HepG2 (cell line): ENCODE measurements around the gene GRM4. TPM values are rescaled to one million over a fixed set of nuclear protein-coding genes. Genes with fewer than 3 reads are reported as not detected.

ENCODE experiments used
- ATAC-seq: fragments of 200-7000 bp; cut with Tn5 transposase; 3 replicates; pipeline ENCODE4 v1.9.1; 2020; ENCODE audit warnings: mild to moderate bottlenecking, moderate library complexity
- BruUV-seq: library from RNA; stranded (reverse); fragments of 400-500 nt; replicated peaks from 2 replicates; lab custom pipeline; 2021; lab: Mats Ljungman, UMichigan
- CTCF ChIA-PET: fragments of 300-600 bp; formaldehyde crosslinking; extraction: SDS; loops from one replicate; lab custom pipeline; 2021; ENCODE audit warnings: low total read pairs, inconsistent platforms, low intra/inter-chr PET ratio; lab: Yijun Ruan, JAX
- POLR2A ChIA-PET: fragments of 350-600 bp; sonication (Branson Sonifier 250); formaldehyde crosslinking; loops from one replicate; lab custom pipeline; 2020; ENCODE audit warnings: antibody characterized with exemption, inconsistent platforms; lab: Yijun Ruan, JAX
- DNase-seq: peaks from one replicate; pipeline ENCODE4 v3.0.0-alpha.2; 2015; ENCODE audit warnings: low spot score
- FAIRE-seq: peaks from 3 replicates; lab custom pipeline; 2011; peaks lifted over from hg19 to GRCh38; lab: Jason Lieb, UNC
- H2AFZ ChIP-seq: one replicate; pipeline ENCODE4 v1.6.1; 2011; ENCODE audit warnings: low read length, inconsistent platforms
- H3K27ac ChIP-seq: fragments of 300-600 bp; 3 replicates; pipeline ENCODE4 v1.8.0; 2011; ENCODE audit warnings: mixed run types, mild to moderate bottlenecking, mixed read lengths, low read length, inconsistent platforms; ENCODE audit not compliant: insufficient read depth; ENCODE audit errors: extremely low read length
- H3K27me3 ChIP-seq, 2 experiments: fragments of 200-600 bp in 1 of 2; 2 replicates in 1 of 2; 3 replicates in 1 of 2; pipeline versions ENCODE4 v1.6.0 to v1.8.0; 2011; ENCODE audit warnings: low read length in 2 of 2, mild to moderate bottlenecking in 2 of 2, moderate library complexity in 2 of 2, inconsistent platforms in 1 of 2; ENCODE audit not compliant: insufficient read depth in 2 of 2, control insufficient read depth in 1 of 2
- H3K36me3 ChIP-seq, 2 experiments: fragments of 200-600 bp in 1 of 2; replicated peaks in 1 of 2; 2 replicates in 1 of 2; 3 replicates in 1 of 2; pipeline versions ENCODE4 v1.5.1 to v1.8.0; 2011; ENCODE audit warnings: low read length in 2 of 2, inconsistent platforms in 1 of 2; ENCODE audit not compliant: insufficient read depth in 2 of 2, control insufficient read depth in 1 of 2
- H3K4me1 ChIP-seq: 2 replicates; pipeline ENCODE4 v1.5.1; 2012; ENCODE audit warnings: low read length, inconsistent platforms; ENCODE audit not compliant: insufficient read depth
- H3K4me2 ChIP-seq: 2 replicates; pipeline ENCODE4 v1.6.0; 2011; ENCODE audit warnings: low read depth, low read length, inconsistent platforms
- H3K4me3 ChIP-seq, 3 experiments: fragments of 200-600 bp in 1 of 3; sonication (generic), shearing (Covaris generic) in 1 of 3; replicated peaks in 1 of 3; 2 replicates each; pipeline ENCODE4 v1.5.1; 2011 to 2016; ENCODE audit warnings: low read length in 3 of 3, inconsistent platforms in 2 of 3, low read depth in 2 of 3, mild to moderate bottlenecking in 2 of 3, control low read depth in 1 of 3, mixed read lengths in 1 of 3; ENCODE audit not compliant: insufficient read depth in 1 of 3
- H3K79me2 ChIP-seq: one replicate; pipeline ENCODE4 v1.6.1; 2011; ENCODE audit warnings: low read length, inconsistent platforms; ENCODE audit not compliant: insufficient read depth
- H3K9ac ChIP-seq: 2 replicates; pipeline ENCODE4 v1.6.0; 2011; ENCODE audit warnings: mild to moderate bottlenecking, low read depth, low read length, inconsistent platforms; ENCODE audit not compliant: insufficient read depth
- H3K9me3 ChIP-seq: 2 replicates; pipeline ENCODE4 v1.5.1; 2012; ENCODE audit warnings: mild to moderate bottlenecking, low read length
- H4K20me1 ChIP-seq: 2 replicates; pipeline ENCODE4 v1.6.0; 2011; ENCODE audit warnings: inconsistent platforms, mild to moderate bottlenecking, low read length, moderate library complexity; ENCODE audit not compliant: insufficient read depth
- FOXK2 ChIP-seq: fragments of 450-650 bp; IDR thresholded peaks from 2 replicates; pipeline ENCODE4 v1.6.1; 2016
- FOXP1 ChIP-seq, 2 experiments: fragments of 450-650 bp in 1 of 2; IDR thresholded peaks; 2 replicates each; pipeline ENCODE4 v1.6.1; 2017 to 2018; ENCODE audit warnings: antibody characterized with exemption in 1 of 2
- HMG20B ChIP-seq: conservative IDR thresholded peaks from 2 replicates; pipeline ENCODE4 v1.6.1; 2016; ENCODE audit warnings: missing genetic modification reagents, missing compliant biosample characterization
- HOMEZ ChIP-seq: IDR thresholded peaks from 2 replicates; pipeline ENCODE4 v1.6.1; 2016; ENCODE audit warnings: low read depth
- IKZF1 ChIP-seq: fragments of 450-650 bp; IDR thresholded peaks from 2 replicates; pipeline ENCODE4 v1.7.1; 2016
- MNT ChIP-seq: fragments of 450-650 bp; IDR thresholded peaks from 2 replicates; pipeline ENCODE4 v1.6.1; 2016
- MYC ChIP-seq: sonication (generic); formaldehyde crosslinking; IDR thresholded peaks from 2 replicates; pipeline ENCODE4 v1.9.0; 2021; ENCODE audit warnings: missing genetic modification reagents, borderline replicate concordance
- NBN ChIP-seq: fragments of 450-650 bp; conservative IDR thresholded peaks from 2 replicates; pipeline ENCODE4 v1.6.1; 2017
- NR2F6 ChIP-seq, 2 experiments: IDR thresholded peaks; 2 replicates each; pipeline ENCODE4 v1.6.1; 2016; ENCODE audit warnings: antibody characterized with exemption in 1 of 2, mild to moderate bottlenecking in 1 of 2
- PLRG1 ChIP-seq: fragments of 450-650 bp; conservative IDR thresholded peaks from 2 replicates; pipeline ENCODE4 v1.6.1; 2016
- SMAD3 ChIP-seq: sonication (generic); formaldehyde crosslinking; IDR thresholded peaks from 2 replicates; pipeline ENCODE4 v1.4.0; 2020; ENCODE audit warnings: missing genetic modification reagents
- ZBTB21 ChIP-seq: sonication (generic); formaldehyde crosslinking; IDR thresholded peaks from 2 replicates; pipeline ENCODE4 v1.4.0; 2020; ENCODE audit warnings: missing genetic modification reagents
- ZFP36 ChIP-seq: fragments of 150-350 bp; IDR thresholded peaks from 2 replicates; pipeline ENCODE4 v1.6.1; 2018; ENCODE audit warnings: borderline replicate concordance, low read length, low read depth; ENCODE audit not compliant: partially characterized antibody
- ZNF282 ChIP-seq: fragments of 450-650 bp; IDR thresholded peaks from 2 replicates; pipeline ENCODE4 v1.6.1; 2018; ENCODE audit not compliant: partially characterized antibody
- WGBS: methylation state at CpG from one replicate; pipeline ENCODE4 v1.1.6; 2017; ENCODE audit warnings: low lambda C conversion rate; 5-methylcytosine and 5-hydroxymethylcytosine counted together
- in situ Hi-C: cut with HindIII; loops from 2 replicates; pipeline ENCODE4 v1.10.0; 2017; ENCODE audit warnings: low pct_unique_long_range_greater_than_20kb; ENCODE audit not compliant: extremely low pct_ligation_motif_present
- intact Hi-C: fragments of 100-400 bp; cut with micrococcal nuclease; formaldehyde crosslinking; loops from one replicate; pipeline ENCODE4 v1.10.0; 2022; ENCODE audit not compliant: unreplicated experiment
- polyA plus RNA-seq, 8 experiments: library from polyadenylated mRNA; depleted of rRNA in 3 of 8; stranded (reverse) in 7 of 8; unstranded in 1 of 8; fragments of >200 nt; fragmentation: Illumina TruSeq in 4 of 8; extraction: Trizol in 4 of 8; gene quantifications; 2 replicates each; pipeline versions ENCODE4 v1.2.1 to v1.2.3, GENCODE V29; 2011 to 2016; ENCODE audit warnings: low read depth in 4 of 8, missing spikeins in 1 of 8, mixed read lengths in 1 of 8; ENCODE audit not compliant: insufficient read depth in 1 of 8
- total RNA-seq, 5 experiments: library from RNA; depleted of rRNA; stranded (reverse); fragments of >200 nt; fragmentation: Illumina TruSeq; extraction: Trizol; gene quantifications; 2 replicates each; pipeline ENCODE4 v1.2.3, GENCODE V29; 2016; ENCODE audit warnings: low read depth in 1 of 5

The GRM4 gene
- total and polyA plus RNA-seq, 2 of the 13 experiments (the other 11 are each of a cell fraction or from before 2014, with no cell fraction given): not detected

DNA sequence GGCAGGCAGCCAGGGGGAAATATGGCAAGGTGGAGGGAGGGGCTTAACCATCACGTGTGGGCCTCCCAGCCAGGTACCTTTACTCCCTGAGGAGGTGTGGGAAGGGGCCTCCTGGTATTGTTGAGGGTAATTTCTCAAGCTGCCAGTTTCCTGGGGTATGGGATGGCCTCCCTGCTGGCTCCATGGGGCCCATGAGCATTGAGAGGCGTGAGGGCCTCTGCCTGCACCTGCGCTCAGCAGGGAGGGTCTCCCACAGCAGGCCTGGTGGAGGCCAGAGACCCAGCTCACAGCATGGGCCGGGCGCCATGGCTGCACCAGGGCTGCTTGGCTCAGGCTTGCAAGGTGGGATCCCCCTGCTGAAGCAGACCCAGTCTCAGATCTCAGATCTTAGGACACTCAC lies 113.0 kb downstream of the GRM4 start:
- no peak for FAIRE-seq
- H3K9me3 ChIP-seq: no peaks in the 10 kb centered on the region
- no peak overlapping the region for H3K4me2 ChIP-seq
- no peak overlapping the region for H2AFZ ChIP-seq
- H3K4me1 ChIP-seq: no peaks in the 10 kb centered on the region
- ChIA-PET POLR2A (no interaction called here), CTCF (no interaction called here)
- H3K36me3 ChIP-seq: no peaks in the 10 kb centered on the region
- ATAC-seq: no peak
- whole genome bisulfite sequencing: 7% methylated on average over 2 of the region's 5 CpGs
- no peaks in the 10 kb centered on the region for H3K79me2 ChIP-seq
- H4K20me1 ChIP-seq: no peaks in the 10 kb centered on the region
- no peak for TF ChIP-seq ZFP36
- no peak for TF ChIP-seq MYC
- TF ChIP-seq SMAD3 (CRISPR knock-in tag): no peak
- DNase-seq: no peak
- H3K27ac ChIP-seq: no peak overlapping the region
- intact Hi-C loops (no loop called here), in situ Hi-C loops (no loop called here)
- H3K4me3 ChIP-seq: no peak overlapping the region
- peaks cover 8 to 65% of the 10 kb centered on the region in 2 experiments; a peak in 4 of 5 replicates for H3K27me3 ChIP-seq
- no peak overlapping the region for H3K9ac ChIP-seq
- no TSS peak for BruUV-seq

- Histone ChIP-seq H3K9me3 (no peaks in the 10 kb centered on the region), H3K9ac (no peak overlapping the region), H3K4me1 (no peaks in the 10 kb centered on the region), H4K20me1 (no peaks in the 10 kb centered on the region), H2AFZ (no peak overlapping the region), H3K27me3 (peaks cover 10 to 59% of the 10 kb centered on the region in 2 experiments), H3K27ac (no peak overlapping the region), H3K36me3 (no peaks in the 10 kb centered on the region), H3K4me2 (no peak overlapping the region), H3K79me2 (no peaks in the 10 kb centered on the region), H3K4me3 (no peak overlapping the region)
- no TSS peak for BruUV-seq
- no peak for FAIRE-seq
- DNase-seq: no peak
- ChIA-PET CTCF (no interaction called here), POLR2A (no interaction called here)
- intact Hi-C loops (no loop called here), in situ Hi-C loops (no loop called here)
- ATAC-seq: no peak
- TF ChIP-seq NR2F6 (IDR thresholded peaks at IDR 0.05) (no peak), NR2F6 (CRISPR knock-in tag; IDR thresholded peaks at IDR 0.05) (no peak), ZBTB21 (CRISPR knock-in tag) (no peak), PLRG1 (0 out of 2 replicates have a peak, but pooled peaks have one; percentile 46), ZNF282 (peak; percentile 61), HOMEZ (CRISPR knock-in tag) (no peak), FOXP1 (IDR thresholded peaks at IDR 0.05) (0 out of 2 replicates have a peak, but pooled peaks have one; percentile 12), FOXP1 (CRISPR knock-in tag; IDR thresholded peaks at IDR 0.05) (no peak), IKZF1 (peak; percentile 57; the same call in 1 of the 2 replicates), MNT (peak; percentile 64), NBN (0 out of 2 replicates have a peak, but pooled peaks have one; percentile 78), FOXK2 (0 out of 2 replicates have a peak, but pooled peaks have one; percentile 7), HMG20B (CRISPR knock-in tag) (no peak)
- WGBS: 18% methylated on average over 12 of the region's 12 CpGs
Observed at GRCh38 chr6:34031625-34032383, 114.1 kb downstream of the GRM4 start.
